Measurements from ENCODE around the gene CARMIL1. TPM values are rescaled to one million over a fixed set of nuclear protein-coding genes. Genes with fewer than 3 reads are reported as not detected.
A peak's percentile ranks its signal among the peaks of the same experiment; 100 is the strongest.

CARMIL1 gene
- total and polyA plus RNA-seq, 5 experiments from 2014 or later, result 1.3 to 13.3 (median 1.9) TPM

GRCh38 chr6:25315194-25316177 lies 36.3 kb downstream of the CARMIL1 start:
- POLR2A ChIA-PET, result no interaction called here
- H3K36me3 Mint-ChIP-seq, result no peaks in the 10 kb centered on the region
- no peak for ATAC-seq
- H3K27ac Mint-ChIP-seq, result no peak overlapping the region
- DNase-seq, result no peak
- no peak overlapping the region for H3K4me3 Mint-ChIP-seq
- no peaks in the 10 kb centered on the region for H3K27me3 Mint-ChIP-seq
- peaks cover 0 to under 1% (median 0%) of the 10 kb centered on the region in 9 donors for H3K9me3 Mint-ChIP-seq
- peaks cover 21 to 56% (median 36%) of the 10 kb centered on the region in 4 donors for H3K4me1 Mint-ChIP-seq

DNA sequence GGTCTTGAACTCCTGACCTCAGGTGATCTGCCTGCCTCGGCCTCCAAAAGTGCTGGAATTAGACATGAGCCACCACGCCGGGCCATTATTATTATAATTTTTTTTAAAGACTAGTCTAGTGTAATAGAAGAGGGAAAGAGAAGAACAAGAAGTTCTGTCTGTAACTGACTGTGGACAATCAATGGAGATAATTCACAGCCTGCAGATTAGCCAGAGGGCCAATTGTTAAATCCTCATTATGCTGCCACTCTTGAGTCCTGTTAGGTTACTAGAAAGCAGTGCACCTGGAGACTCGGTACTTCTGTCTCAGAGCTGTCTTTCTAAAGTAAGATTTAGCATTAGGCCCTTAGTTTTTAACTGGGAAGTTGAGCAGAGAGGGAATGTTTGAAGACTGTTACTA lies 37.5 kb downstream of the CARMIL1 start:
- peaks cover 0 to 3% (median 0%) of the 10 kb centered on the region in 9 donors for H3K9me3 Mint-ChIP-seq
- ATAC-seq, result no peak
- no peaks in the 10 kb centered on the region for H3K36me3 Mint-ChIP-seq
- no peaks in the 10 kb centered on the region for H3K27me3 Mint-ChIP-seq
- DNase-seq, result no peak
- POLR2A ChIA-PET, result no interaction called here
- peaks cover 20 to 45% (median 30%) of the 10 kb centered on the region in 4 donors for H3K4me1 Mint-ChIP-seq
- no peak overlapping the region for H3K27ac Mint-ChIP-seq
- H3K4me3 Mint-ChIP-seq, result no peak overlapping the region

DNA sequence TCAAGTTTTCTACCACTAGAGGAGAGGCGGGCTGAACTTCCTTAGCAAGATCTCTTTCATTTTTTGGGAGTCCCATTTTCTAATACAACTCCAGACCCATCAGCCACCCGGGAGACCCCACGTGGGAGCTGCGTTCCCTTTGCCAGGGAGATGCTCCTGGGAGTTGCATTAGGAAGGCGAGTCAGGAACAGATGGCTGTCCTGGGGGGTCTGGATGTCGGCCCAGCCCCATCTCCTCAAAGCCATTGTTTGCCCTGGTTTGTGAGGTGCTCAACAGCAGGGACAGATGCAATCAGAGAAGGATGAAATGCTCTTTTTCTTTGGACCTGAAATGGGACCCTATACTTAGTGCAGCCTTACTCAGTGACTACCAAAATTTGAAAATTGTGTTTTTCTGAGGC lies 39.4 kb downstream of the CARMIL1 start:
- Mint-ChIP-seq H3K27ac (no peak overlapping the region), H3K9me3 (peaks cover 0 to 3% (median 0%) of the 10 kb centered on the region in 9 donors), H3K4me3 (peak overlapping the region in 1 of 10 donors; percentile 6), H3K36me3 (no peaks in the 10 kb centered on the region), H3K4me1 (peaks cover 3 to 26% (median 19%) of the 10 kb centered on the region in 4 donors), H3K27me3 (no peaks in the 10 kb centered on the region)
- no peak for ATAC-seq
- POLR2A ChIA-PET, result interaction anchor here (0.6 kb wide), 1 partner anchor 47 kb away, joined by 3 read pairs; no protein-coding TSS in a partner anchor
- no peak for DNase-seq

GRCh38 chr6:25320459-25320858 lies 41.3 kb downstream of the CARMIL1 start:
- DNase-seq, result no peak

GRCh38 chr6:25322692-25323091 lies 43.5 kb downstream of the CARMIL1 start:
- no peak for DNase-seq
- ATAC-seq, result no peak
- Mint-ChIP-seq H3K27me3 (no peaks in the 10 kb centered on the region), H3K27ac (no peak overlapping the region), H3K9me3 (peaks cover 0 to 3% (median 0%) of the 10 kb centered on the region in 9 donors), H3K4me3 (no peak overlapping the region), H3K36me3 (no peaks in the 10 kb centered on the region), H3K4me1 (peaks cover 0 to 21% (median 15%) of the 10 kb centered on the region in 4 donors)
- POLR2A ChIA-PET, result interaction anchor here (0.6 kb wide), 1 partner anchor 16 kb away, joined by 3 read pairs; no protein-coding TSS in a partner anchor

More at GRCh38 chr6:25320459-25320858, 41.3 kb downstream of the CARMIL1 start:
- Mint-ChIP-seq H3K9me3 (peaks cover 0 to 3% (median 0%) of the 10 kb centered on the region in 9 donors), H3K27ac (no peak overlapping the region), H3K36me3 (no peaks in the 10 kb centered on the region), H3K4me3 (no peak overlapping the region), H3K4me1 (peaks cover 0 to 25% (median 16%) of the 10 kb centered on the region in 4 donors), H3K27me3 (no peaks in the 10 kb centered on the region)
- no peak for ATAC-seq
- POLR2A ChIA-PET, result no interaction called here

- peak overlapping the region in 1 of 10 donors; percentile 46 for H3K27ac Mint-ChIP-seq
- ATAC-seq (no peak), DNase-seq (no peak)
- H3K27me3 Mint-ChIP-seq, result no peaks in the 10 kb centered on the region
- H3K4me1 Mint-ChIP-seq, result peaks cover 0 to 16% (median 6%) of the 10 kb centered on the region in 4 donors
- POLR2A ChIA-PET, result interaction anchor here (0.6 kb wide), 1 partner anchor 16 kb away, joined by 3 read pairs; no protein-coding TSS in a partner anchor
- H3K36me3 Mint-ChIP-seq, result no peaks in the 10 kb centered on the region
- peaks cover 0 to 3% (median 0%) of the 10 kb centered on the region in 9 donors for H3K9me3 Mint-ChIP-seq
- no peak overlapping the region for H3K4me3 Mint-ChIP-seq
These were observed 45.0 kb downstream of the CARMIL1 start for GRCh38 chr6:25324066-25324762.

GRCh38 chr6:25326126-25326525 lies 47.0 kb downstream of the CARMIL1 start:
- POLR2A ChIA-PET, result no interaction called here
- no peak for ATAC-seq
- peaks cover 10 to 21% (median 16%) of the 10 kb centered on the region in 4 donors for H3K4me1 Mint-ChIP-seq
- no peak for DNase-seq
- no peaks in the 10 kb centered on the region for H3K36me3 Mint-ChIP-seq
- no peaks in the 10 kb centered on the region for H3K9me3 Mint-ChIP-seq
- peak overlapping the region in 1 of 10 donors; percentile 51 for H3K27ac Mint-ChIP-seq
- H3K4me3 Mint-ChIP-seq, result no peak overlapping the region
- no peaks in the 10 kb centered on the region for H3K27me3 Mint-ChIP-seq

GRCh38 chr6:25326960-25327359 lies 47.8 kb downstream of the CARMIL1 start:
- Mint-ChIP-seq H3K9me3 (no peaks in the 10 kb centered on the region), H3K27ac (no peak overlapping the region), H3K4me1 (peaks cover 10 to 26% (median 17%) of the 10 kb centered on the region in 4 donors), H3K4me3 (no peak overlapping the region), H3K27me3 (no peaks in the 10 kb centered on the region), H3K36me3 (no peaks in the 10 kb centered on the region)
- POLR2A ChIA-PET, result no interaction called here
- DNase-seq (no peak), ATAC-seq (no peak)

GRCh38 chr6:25327432-25327831 lies 48.3 kb downstream of the CARMIL1 start:
- no peak overlapping the region for H3K27ac Mint-ChIP-seq
- POLR2A ChIA-PET, result no interaction called here
- no peaks in the 10 kb centered on the region for H3K9me3 Mint-ChIP-seq
- ATAC-seq (no peak), DNase-seq (no peak)
- H3K27me3 Mint-ChIP-seq, result no peaks in the 10 kb centered on the region
- H3K36me3 Mint-ChIP-seq, result no peaks in the 10 kb centered on the region
- peaks cover 13 to 30% (median 18%) of the 10 kb centered on the region in 4 donors for H3K4me1 Mint-ChIP-seq
- H3K4me3 Mint-ChIP-seq, result no peak overlapping the region

- H3K4me3 Mint-ChIP-seq, result no peak overlapping the region
- no peaks in the 10 kb centered on the region for H3K27me3 Mint-ChIP-seq
- ATAC-seq, result no peak
These were observed 50.1 kb downstream of the CARMIL1 start for GRCh38 chr6:25329161-25329817.

DNA sequence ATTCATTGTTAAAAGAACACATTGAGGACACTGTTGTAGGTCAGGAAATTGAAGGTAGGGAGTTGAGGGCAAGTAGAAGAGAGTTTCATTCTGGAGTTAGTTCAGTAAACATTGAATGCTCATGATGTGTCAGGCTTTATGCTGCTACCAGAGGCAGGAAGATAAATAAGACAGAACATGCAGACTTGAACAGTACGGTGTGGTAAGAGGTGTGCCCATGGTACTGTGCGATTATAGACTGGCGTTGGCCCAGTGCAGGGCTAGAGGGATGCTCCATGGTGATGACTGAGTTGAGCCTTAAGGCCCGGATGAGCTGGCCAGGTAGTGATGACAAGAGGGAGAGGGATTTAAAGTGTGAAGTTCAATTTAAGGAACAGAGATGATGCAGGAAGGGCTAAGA lies 50.8 kb downstream of the CARMIL1 start:
- H3K9me3 Mint-ChIP-seq, result no peaks in the 10 kb centered on the region
- no peak for ATAC-seq
- POLR2A ChIA-PET, result no interaction called here
- H3K27me3 Mint-ChIP-seq, result no peaks in the 10 kb centered on the region
- DNase-seq, result no peak
- H3K36me3 Mint-ChIP-seq, result no peaks in the 10 kb centered on the region
- peak overlapping the region in 4 of 10 donors; percentile 2 to 58 (median 14) for H3K27ac Mint-ChIP-seq
- peak overlapping the region in 3 of 10 donors; percentile 1 to 2 (median 1) for H3K4me3 Mint-ChIP-seq
- peaks cover 13 to 34% (median 25%) of the 10 kb centered on the region in 4 donors for H3K4me1 Mint-ChIP-seq

More at GRCh38 chr6:25329161-25329817, 50.1 kb downstream of the CARMIL1 start:
- peaks cover 14 to 32% (median 24%) of the 10 kb centered on the region in 4 donors for H3K4me1 Mint-ChIP-seq
- no peaks in the 10 kb centered on the region for H3K36me3 Mint-ChIP-seq
- no peaks in the 10 kb centered on the region for H3K9me3 Mint-ChIP-seq
- no peak for DNase-seq
- no peak overlapping the region for H3K27ac Mint-ChIP-seq
- POLR2A ChIA-PET, result no interaction called here
